Activated CD8-positive, alpha-beta memory T cell treated with anti-CD3 and anti-CD28 coated beads for 24 hours (primary cell): ENCODE data around the gene FRMPD2.
A peak's percentile ranks its signal among the peaks of the same experiment; 100 is the strongest.

Experiments used
- DNase-seq: peaks from one replicate; pipeline ENCODE4 v3.0.0-alpha.2; 2020

Gene FRMPD2, protein sequence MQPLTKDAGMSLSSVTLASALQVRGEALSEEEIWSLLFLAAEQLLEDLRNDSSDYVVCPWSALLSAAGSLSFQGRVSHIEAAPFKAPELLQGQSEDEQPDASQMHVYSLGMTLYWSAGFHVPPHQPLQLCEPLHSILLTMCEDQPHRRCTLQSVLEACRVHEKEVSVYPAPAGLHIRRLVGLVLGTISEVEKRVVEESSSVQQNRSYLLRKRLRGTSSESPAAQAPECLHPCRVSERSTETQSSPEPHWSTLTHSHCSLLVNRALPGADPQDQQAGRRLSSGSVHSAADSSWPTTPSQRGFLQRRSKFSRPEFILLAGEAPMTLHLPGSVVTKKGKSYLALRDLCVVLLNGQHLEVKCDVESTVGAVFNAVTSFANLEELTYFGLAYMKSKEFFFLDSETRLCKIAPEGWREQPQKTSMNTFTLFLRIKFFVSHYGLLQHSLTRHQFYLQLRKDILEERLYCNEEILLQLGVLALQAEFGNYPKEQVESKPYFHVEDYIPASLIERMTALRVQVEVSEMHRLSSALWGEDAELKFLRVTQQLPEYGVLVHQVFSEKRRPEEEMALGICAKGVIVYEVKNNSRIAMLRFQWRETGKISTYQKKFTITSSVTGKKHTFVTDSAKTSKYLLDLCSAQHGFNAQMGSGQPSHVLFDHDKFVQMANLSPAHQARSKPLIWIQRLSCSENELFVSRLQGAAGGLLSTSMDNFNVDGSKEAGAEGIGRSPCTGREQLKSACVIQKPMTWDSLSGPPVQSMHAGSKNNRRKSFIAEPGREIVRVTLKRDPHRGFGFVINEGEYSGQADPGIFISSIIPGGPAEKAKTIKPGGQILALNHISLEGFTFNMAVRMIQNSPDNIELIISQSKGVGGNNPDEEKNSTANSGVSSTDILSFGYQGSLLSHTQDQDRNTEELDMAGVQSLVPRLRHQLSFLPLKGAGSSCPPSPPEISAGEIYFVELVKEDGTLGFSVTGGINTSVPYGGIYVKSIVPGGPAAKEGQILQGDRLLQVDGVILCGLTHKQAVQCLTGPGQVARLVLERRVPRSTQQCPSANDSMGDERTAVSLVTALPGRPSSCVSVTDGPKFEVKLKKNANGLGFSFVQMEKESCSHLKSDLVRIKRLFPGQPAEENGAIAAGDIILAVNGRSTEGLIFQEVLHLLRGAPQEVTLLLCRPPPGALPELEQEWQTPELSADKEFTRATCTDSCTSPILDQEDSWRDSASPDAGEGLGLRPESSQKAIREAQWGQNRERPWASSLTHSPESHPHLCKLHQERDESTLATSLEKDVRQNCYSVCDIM (N-terminal part only)

DNA sequence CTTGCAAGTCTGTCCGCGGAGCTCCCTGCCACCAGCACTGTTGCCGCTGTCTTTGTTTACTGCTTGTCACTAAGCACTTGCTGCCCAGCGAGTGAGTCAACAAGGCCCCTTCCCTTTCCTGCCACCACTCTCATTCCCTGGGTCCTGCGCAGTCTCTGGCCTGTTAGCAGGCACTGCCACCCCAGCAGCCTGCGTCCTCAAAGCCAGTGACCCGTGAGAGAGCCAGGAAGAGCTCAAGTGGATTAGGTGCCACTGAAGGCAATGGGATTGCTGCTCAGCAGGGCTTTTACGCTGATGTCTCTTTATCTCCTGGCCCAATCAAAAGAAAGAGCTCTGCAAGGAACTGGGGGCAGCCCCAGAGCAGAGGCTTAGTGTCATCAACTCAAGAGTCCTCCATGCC, at the start of gene FRMPD2:
TSS of gene FRMPD2 (minus strand) at position 61 of the 400 bp plus-strand sequence. CDS start 129 bp downstream, outside the sequence.
- DNase-seq, result no peak

DNA sequence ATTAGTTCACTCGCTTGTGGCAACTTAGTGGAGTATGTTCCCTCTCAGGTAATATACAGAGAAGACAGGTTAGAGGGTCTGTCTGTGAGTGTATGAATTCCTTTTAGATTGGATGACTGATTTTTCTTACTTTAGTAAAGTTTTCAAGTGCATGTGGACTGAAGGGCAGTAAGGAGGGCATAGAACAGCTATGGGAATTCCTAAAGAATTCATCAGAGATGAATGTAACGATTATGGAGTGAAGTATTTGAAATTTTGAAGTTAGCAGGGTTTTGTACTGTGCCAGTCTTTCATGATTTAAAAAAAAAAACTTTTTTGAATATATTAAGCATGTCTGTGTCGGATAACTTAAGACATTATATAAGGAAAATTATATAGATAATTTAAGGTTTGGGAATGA, 47.5 kb upstream of the FRMPD2 start:
- no peak for DNase-seq

DNA sequence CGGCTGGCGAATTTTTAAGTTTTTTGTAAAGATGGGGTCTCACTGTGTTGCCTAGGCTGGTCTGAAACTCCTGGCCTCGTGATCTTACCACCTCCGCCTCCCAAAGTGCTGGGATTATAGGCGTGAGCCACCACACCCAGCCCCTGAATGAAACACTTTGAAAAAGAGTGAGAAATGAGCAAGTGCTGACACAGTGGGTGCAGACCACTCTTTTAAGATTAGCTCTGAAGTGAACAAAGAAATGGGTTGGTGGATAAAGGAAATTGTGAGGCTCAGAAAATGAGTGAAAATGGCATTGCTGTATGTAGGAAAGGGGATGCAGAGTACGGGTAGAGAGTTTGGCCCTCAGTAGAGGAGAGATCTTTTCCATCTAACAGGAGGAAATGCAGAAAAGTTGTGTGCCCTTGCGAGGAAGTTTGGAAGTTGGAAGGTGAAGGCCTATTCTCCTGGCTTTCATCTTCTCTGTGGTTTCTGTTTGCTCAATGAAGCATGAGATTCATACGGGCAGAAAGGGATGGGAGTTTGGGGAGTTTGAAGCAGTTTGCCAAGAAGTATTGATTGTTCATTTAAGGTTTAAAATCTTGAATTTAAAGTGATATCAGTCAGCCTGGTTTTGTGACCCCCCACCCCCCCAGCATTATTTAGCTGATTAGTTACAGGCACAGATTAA, 43.0 kb upstream of the FRMPD2 start:
- no peak for DNase-seq

DNA sequence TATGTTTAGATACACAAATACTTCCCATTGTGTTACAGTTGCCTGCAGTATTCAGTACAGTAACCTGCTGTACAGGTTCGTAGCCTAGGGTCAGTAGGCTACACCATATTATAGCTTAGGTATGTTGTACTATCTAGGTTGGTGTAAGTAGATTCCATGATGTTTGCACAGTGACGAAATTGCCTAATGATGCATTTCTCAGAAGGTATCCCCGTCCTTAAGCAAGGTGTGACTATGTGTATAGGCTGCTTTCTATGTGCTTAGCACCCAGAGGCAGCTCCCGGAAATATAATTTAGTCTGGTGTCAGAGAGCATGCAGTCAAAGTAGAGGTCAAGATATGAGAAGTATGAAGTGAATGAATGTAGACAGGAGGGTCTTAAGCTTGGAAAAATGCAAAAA, 41.7 kb upstream of the FRMPD2 start:
- DNase-seq, result no peak

DNA sequence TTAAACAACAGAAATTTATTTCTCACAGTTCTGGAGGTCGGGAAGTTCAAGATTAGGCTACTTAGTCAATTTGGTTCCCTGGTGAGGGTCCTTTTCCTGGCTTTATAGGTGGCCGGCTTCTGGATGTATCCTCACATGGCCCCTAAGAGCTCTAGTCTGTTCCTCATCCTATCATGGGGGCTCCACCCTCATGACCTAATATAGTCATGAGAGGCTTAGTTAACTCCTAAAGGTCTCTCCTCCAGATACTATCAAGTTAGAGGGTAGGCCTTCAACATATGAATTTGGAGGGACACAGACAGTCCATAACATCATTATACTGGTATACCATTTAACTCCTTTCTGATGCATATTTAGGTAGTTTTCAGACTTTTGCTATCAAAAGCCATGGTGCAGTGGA, 39.6 kb upstream of the FRMPD2 start:
- no peak for DNase-seq

DNA sequence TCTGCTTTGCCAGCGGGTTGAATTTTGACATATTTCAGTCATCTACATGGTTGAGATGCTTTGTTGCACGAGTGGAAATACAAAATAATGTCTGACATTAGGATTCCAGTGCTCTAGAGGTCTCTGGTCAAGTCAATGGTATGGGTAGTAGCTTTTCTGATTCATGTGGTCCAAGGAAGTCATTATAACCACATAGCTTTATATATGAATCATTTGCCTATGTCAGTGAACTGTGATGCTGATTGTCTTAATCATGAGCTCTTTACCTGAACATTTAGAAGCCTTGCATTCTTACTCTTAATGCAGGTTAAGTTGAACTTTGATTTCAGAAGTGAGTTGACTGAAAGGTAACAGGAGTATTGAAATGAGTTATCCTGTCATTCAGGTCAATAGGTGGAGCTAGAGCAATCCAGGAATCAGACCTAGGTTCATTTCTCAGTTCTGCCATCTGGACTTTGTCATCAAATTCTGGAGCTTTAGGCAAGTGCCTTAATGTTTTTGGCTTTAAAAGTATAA, 35.3 kb upstream of the FRMPD2 start:
- DNase-seq, result no peak

DNA sequence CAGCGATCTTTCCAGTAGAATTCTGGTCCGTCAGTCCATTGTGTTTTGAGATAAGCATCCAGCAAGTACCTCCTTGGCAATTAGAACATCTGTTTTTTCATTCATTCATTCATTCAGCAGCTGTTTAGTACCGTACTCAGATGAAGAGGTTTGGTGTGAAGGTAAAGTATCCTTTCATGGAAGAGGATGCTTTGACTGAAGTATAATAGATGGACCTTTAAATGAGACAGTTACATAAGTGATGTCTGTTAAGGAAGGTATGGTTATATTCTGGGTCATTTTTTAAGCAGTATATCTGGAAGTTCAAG, 33.2 kb upstream of the FRMPD2 start:
- no peak for DNase-seq

DNA sequence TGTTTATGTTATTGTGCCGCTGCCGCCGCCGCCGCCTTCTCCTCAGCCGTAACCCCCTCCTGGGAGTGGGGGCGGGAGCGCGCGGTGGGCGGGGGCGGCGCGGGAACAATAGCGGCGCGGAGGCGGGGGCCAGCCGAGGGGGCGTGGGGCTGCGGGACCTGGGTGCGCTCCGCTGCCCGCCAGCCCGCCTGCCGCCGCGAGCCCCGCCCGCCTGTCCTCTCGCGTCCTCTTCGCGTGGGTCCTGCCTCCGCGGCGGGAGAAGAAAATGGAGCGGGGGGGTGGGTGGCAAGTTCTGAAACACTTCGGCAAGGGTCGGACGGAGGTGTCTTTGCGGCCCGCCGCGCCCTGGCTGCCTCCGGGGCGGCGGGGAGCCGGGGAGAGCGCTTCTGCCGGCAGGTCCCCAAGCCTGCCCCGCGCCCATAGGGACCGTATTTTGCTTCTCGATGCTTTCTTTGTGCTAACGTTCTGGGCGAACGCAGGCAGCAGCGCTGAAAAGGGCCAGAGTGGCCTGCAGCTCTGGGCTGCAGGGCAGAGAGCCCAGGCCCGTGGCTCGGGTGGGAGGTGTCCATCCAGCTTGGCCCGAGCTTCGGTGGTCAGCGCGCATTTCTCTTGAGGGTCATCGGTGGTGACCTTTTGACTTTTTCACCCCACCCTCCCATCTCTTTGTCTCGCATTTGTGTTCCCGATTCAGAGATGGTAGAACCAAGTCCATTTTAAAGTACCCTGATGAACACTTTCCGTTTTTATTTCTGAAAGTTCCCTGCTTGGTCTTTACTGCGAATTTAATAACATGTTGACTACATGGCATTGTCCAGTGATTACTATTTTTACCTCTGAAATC, 32.6 kb upstream of the FRMPD2 start:
- no peak for DNase-seq

DNA sequence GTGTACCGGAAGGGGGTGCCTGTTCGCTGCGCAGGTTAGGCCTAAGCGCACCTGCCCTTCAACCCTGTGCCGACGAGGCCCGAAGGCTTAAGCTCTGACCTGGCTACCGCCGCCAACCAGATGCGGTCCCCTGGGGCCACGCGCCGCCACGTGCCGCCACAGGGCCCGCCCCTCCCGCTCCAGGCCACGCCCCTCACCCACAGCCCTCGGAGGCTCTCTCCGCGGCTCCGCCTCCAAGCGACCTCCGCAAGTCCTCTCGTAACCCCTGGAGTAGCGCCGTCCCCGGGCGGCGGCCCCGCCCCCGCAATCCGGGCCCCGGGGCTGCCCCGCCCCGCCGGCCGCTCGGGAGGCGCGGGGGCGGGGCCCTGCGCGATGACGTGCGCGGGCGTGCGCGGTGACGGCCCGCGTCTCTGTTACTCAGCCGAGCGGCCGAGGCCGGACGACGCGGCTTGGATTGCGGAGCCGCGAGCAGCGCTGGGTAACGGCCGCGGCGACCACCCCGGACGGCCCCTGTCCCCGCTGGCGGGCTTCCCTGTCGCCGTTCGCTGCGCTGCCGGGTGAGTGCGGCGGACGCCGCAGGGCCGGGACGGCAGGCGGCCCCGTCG, 31.9 kb upstream of the FRMPD2 start, which contains the start of gene MAPK8:
TSS of gene MAPK8 (plus strand) at position 413 of the 605 bp plus-strand sequence. CDS start 94,984 bp downstream, outside the sequence.
- DNase-seq, result peak; percentile 97

DNA sequence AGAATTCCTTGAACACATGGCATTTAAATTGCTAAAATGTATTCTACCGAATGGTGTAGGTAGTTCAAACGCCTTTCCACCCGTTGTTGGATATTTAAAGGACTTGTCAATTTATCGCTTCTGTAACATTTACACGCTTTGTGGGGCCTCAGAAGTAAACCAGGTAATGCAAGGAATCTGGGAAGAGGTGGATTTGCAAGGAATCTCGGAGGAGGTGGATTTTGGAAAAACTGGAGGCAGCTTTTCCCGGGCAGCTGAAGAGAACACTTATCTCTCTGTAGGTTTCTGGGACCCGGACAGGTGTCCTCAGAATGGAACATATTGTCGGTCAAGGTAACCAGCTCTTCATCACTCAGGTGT, 31.4 kb upstream of the FRMPD2 start:
- DNase-seq, result no peak

DNA sequence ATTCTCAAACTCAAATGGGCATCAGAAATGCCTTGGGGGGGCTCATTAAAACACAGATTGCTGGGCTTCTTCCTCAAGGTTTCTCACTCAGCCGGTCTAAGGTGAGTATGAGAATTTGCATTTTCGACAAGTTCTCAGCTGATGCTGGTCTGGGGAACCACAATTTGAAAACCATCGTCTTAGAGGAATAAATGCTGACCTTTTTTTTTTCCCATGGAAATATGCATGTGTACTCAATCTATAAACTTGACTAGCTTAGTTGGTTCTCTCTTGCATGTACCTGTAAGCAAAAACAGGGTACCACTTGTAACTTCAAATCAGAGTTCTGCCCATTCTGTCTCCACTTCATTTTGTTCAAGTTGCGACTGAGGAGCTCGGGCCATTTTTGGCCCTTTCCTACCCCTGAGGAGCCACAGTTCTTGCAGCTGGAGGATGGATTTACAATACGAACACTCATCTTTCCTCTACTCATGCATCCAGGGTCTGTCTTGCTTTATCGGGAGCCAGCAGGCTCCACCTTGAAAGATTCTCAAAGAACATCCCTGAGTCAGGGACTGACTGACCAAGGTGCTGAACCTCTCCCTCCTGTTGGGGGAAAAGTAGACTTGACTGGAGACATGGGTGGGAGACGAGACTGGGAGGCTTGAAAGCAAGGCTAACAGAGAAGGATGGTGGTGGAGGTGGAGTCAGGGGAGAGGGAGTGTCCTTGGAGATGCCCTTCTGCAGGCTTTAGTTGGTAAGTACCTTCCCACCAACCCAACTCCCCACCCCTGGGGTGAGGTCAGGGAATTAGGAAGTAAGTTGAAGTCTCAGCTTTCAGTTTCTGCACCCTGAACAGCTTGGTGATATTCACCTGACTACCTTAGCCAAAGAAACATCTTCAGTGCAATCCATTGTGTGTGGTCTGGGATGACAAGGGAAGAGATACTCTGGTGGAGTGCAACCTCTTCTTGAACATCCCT, 28.3 kb upstream of the FRMPD2 start:
- DNase-seq, result no peak

DNA sequence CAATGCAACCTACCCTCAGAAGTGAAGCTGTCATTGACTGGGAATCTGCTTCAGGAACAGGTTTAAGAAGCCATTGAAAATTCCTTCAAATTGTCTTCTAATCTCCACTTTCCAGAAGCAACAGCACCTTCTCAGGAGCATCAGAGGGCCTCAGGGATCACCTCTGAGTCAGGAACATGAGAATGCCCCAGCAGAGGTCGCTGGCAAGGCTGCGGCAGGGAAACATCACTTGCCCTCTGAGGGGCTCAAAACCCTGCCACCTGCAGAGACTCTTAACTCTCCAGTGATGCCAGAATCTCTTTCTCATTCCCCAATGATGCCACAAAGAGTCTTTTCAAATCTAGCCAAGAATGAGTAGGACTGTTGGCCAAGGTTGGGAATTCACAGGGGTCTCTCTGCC, 26.1 kb upstream of the FRMPD2 start:
- DNase-seq, result no peak

DNA sequence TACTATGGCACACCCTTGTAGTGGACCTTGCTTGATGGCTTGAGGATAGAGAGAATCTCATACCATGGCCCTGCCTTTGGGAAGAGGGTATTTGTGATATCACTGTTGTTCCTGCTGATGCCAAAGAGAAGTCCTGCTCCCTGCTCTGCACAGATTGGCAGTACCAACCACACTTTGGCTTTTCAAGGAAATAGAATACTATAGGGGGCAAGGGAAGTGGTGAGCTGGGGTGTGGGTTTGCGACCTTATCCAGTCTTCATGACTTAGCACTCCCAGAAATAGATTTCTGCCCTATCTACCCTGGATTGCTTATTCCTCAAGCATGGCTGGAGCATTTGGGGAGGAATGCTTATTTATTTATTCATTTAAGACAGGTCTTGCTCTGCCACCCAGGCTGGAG, 25.2 kb upstream of the FRMPD2 start:
- DNase-seq, result no peak

DNA sequence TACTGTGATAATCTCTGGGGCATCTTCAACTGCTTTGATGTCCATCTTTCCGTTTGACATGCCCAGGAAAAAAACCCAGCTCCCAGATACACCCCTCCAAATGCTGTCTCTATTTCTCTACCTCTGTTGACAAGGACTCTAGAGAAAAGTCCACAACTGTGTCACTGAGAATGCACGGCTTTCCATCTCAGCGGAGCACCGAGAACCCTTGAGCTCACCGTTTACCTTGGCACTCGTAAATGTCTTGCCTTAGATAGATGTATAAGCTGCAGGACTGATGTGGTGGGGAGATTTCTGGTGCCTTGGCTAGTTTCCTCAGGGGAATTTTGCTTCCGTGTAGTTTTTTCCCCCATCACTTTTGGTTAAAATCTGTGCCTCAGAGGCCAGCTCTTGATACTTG, 24.6 kb upstream of the FRMPD2 start:
- no peak for DNase-seq

DNA sequence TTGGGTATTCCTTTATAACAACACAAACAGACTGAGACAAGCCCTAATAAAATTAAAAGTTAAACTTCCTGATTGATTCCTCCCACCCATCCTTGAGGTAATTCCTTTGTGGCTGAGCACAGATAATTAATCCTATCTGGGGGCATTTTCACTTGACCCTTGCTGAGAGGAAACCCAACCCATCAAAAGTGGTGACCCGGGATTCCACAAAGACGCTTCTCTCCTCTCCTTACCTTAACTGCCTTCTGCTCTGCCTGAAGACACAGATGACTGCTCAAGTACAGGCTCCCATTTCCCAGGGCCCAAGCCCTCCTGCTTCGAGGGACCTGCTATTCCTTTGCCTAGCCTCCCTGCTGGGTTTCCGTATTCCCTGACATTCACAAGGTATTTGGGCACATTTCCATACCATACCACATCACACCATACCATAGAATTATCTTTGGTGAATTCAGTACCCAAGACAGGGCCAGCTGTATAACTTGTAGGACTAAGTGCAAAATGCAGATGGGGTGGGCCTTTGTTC, 22.1 kb upstream of the FRMPD2 start:
- no peak for DNase-seq

DNA sequence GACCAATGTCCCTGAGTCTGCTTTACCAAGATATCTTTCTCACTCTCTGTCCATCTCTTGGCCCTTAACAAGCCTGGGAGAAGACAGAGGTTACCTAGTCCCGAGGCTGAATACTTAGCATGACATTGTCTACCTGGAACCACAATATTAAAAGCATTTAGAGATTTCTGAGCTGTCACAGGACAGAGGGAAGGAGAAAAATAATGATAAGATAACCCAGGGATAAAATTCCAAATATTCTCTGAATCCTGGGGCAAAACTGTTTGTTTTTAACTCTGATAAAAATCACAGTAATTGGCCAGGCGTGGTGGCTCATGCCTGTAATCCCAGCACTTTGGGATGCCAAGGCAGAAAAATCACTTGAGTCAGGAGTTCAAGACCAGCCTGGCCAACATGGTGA, 19.9 kb upstream of the FRMPD2 start:
- DNase-seq, result no peak

DNA sequence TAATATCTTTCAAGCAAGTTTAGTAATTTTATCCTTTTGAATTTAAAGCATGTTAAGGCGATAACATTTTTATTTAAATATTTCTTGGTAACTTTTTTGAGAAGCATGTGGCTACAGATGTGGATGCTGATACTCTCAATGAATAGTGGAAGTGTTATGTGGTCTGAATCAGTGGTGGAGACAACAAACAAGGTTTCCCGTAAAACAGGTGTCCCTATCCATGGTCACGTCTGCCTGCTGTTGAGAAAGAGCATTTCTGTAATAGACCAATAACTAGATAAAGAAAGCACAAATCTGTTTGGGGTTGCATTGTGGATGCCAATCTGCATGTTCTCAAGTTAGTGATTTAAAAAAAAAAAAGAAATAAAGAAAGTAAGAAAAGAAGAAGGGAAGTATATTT, 18.1 kb upstream of the FRMPD2 start:
- DNase-seq, result no peak

DNA sequence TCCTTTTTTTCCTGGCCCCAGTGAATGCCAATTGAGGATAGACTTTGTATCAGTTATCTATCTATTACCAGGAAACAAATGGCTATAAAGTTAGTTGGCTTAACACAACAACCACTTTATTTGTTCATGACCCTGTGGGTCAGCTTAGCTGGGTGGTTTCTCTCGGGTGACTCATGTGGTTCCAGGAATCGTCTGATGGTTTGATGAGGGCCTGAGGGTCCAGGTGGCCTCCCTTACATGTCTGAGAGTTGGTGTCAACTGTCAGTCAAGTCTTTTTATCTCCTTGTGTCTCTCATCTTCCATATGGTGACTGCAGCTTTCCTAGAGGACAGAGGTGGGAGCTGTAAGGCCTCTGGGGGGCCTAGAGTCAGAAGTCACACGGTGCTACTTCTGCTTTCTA, 16.7 kb upstream of the FRMPD2 start:
- no peak for DNase-seq

DNA sequence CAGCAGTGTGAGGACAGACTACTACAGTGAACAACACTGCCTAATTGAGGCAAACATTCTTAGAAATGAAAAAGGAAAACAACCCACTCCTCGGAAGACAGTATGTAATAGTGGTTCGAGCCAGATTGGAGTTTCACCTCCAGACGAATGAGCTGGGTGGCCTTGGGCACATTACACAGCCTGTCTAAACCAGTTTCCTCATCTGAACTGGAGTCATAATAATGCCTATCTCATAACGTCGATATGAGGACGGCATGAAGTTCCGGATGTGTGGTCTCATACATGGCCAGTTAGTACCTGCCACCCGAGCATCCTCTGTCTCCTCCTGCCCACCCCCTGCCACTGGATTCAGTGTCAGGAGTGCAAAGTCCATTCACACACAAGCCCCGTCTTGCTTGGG, 15.8 kb upstream of the FRMPD2 start:
- no peak for DNase-seq
